ENCODE measurements around the gene CXCR2. TPM values are rescaled to one million over a fixed set of nuclear protein-coding genes. Genes with fewer than 3 reads are reported as not detected.
A peak's percentile ranks its signal among the peaks of the same experiment; 100 is the strongest.

CXCR2 gene
- total and polyA plus RNA-seq, 2 experiments from 2014 or later, result 0.52 to 1.6 TPM

DNA sequence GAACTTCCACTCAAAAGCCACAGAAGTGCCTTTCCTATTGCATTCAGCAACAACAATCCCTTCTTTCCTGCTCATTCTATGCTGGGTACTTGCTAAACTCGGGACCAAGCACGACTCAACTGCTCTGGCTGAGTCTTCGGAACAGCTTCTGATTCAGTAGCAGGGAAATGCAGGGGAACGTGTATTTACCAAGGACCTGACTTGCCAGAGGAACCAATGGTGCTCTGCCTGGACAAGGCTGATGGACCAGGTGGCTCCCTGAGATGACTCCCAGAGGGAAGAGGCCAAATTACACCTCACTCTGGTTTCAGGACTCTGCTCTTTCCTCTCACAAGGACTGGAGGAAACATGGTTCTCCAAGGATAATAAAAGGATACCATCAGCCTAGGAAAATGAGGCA, 12.2 kb downstream of the CXCR2 start:
- H3K79me2 ChIP-seq (replicated peaks; ENCODE audit: insufficient read depth), result no peaks in the 10 kb centered on the region
- Mint-ChIP-seq H3K4me1 (no peaks in the 10 kb centered on the region), H3K4me3 (no peak overlapping the region), H3K27ac (no peak overlapping the region), H3K36me3 (ENCODE audit: low read depth) (no peaks in the 10 kb centered on the region), H3K27me3 (ENCODE audit: insufficient read depth, low read depth, poor library complexity) (peaks cover 6% of the 10 kb centered on the region), H3K9me3 (no peaks in the 10 kb centered on the region)
- no peak overlapping the region for H3K4me2 ChIP-seq
- ATAC-seq (peak; percentile 42; the same call in 1 of the 3 replicates), DNase-seq (ENCODE audit: low spot score) (peak; percentile 17)
- peak overlapping the region; percentile 69; the same call in 1 of the 2 replicates for H2AFZ ChIP-seq
- no peak overlapping the region for H3K4me3 ChIP-seq
- no peaks in the 10 kb centered on the region for H3K9me2 ChIP-seq (ENCODE audit: insufficient read depth)
- H3K27ac ChIP-seq (ENCODE audit: low read depth), result no peak overlapping the region
- H3K4me1 ChIP-seq (ENCODE audit: insufficient read depth), result no peaks in the 10 kb centered on the region
- H3K36me3 ChIP-seq (ENCODE audit: insufficient read depth), result no peaks in the 10 kb centered on the region
- TF ChIP-seq ZNF331 (CRISPR knock-in tag; IDR thresholded peaks at IDR 0.05; ENCODE audit: low read depth), result no peak
- H3K27me3 ChIP-seq (ENCODE audit: insufficient read depth), result no peaks in the 10 kb centered on the region
- no peaks in the 10 kb centered on the region for H4K20me1 ChIP-seq (replicated peaks; ENCODE audit: insufficient read depth)
- H3F3A ChIP-seq (replicated peaks; ENCODE audit: low read depth), result no peaks in the 10 kb centered on the region

GRCh38 chr2:218145124-218145523, 19.3 kb downstream of the CXCR2 start:
- Histone ChIP-seq H3K4me3 (no peak overlapping the region), H3F3A (replicated peaks; ENCODE audit: low read depth) (no peaks in the 10 kb centered on the region), H3K4me2 (no peak overlapping the region), H3K4me1 (ENCODE audit: insufficient read depth) (no peaks in the 10 kb centered on the region), H3K9me2 (ENCODE audit: insufficient read depth) (no peaks in the 10 kb centered on the region; the same call in 1 of the 2 replicates), H3K79me2 (replicated peaks; ENCODE audit: insufficient read depth) (no peaks in the 10 kb centered on the region), H2AFZ (no peak overlapping the region), H3K27ac (ENCODE audit: low read depth) (no peak overlapping the region), H3K27me3 (ENCODE audit: insufficient read depth) (no peaks in the 10 kb centered on the region), H3K36me3 (ENCODE audit: insufficient read depth) (no peaks in the 10 kb centered on the region), H4K20me1 (replicated peaks; ENCODE audit: insufficient read depth) (no peaks in the 10 kb centered on the region)
- no peak overlapping the region for H3K4me3 Mint-ChIP-seq
- H3K36me3 Mint-ChIP-seq (ENCODE audit: low read depth), result no peaks in the 10 kb centered on the region
- no peaks in the 10 kb centered on the region for H3K4me1 Mint-ChIP-seq
- peaks cover 5% of the 10 kb centered on the region for H3K27me3 Mint-ChIP-seq (ENCODE audit: insufficient read depth, low read depth, poor library complexity)
- H3K9me3 Mint-ChIP-seq, result peaks cover 16% of the 10 kb centered on the region; the same call in 2 of the 3 replicates
- ATAC-seq (no peak), DNase-seq (ENCODE audit: low spot score) (no peak)
- no peak overlapping the region for H3K27ac Mint-ChIP-seq
- TF ChIP-seq POLR2AphosphoS5 (IDR thresholded peaks at IDR 0.05; ENCODE audit: low read depth) (no peak), ETS1 (IDR thresholded peaks at IDR 0.05) (no peak), ZNF331 (CRISPR knock-in tag; IDR thresholded peaks at IDR 0.05; ENCODE audit: low read depth) (no peak), EZH2 (IDR thresholded peaks at IDR 0.05; ENCODE audit: low read depth, unreplicated experiment) (no peak), NANOG (IDR thresholded peaks at IDR 0.05; ENCODE audit: borderline replicate concordance) (no peak), JUNB (IDR thresholded peaks at IDR 0.05; ENCODE audit: unreplicated experiment) (no peak), EZH2phosphoT487 (IDR thresholded peaks at IDR 0.05; ENCODE audit: unreplicated experiment) (no peak), CREB1 (CRISPR knock-in tag; IDR thresholded peaks at IDR 0.05; ENCODE audit: low read depth) (no peak), STAT1 (IDR thresholded peaks at IDR 0.05; ENCODE audit: unreplicated experiment) (no peak), REST (IDR thresholded peaks at IDR 0.05; ENCODE audit: unreplicated experiment) (no peak)
- TF ChIP-seq, protein P1, sequence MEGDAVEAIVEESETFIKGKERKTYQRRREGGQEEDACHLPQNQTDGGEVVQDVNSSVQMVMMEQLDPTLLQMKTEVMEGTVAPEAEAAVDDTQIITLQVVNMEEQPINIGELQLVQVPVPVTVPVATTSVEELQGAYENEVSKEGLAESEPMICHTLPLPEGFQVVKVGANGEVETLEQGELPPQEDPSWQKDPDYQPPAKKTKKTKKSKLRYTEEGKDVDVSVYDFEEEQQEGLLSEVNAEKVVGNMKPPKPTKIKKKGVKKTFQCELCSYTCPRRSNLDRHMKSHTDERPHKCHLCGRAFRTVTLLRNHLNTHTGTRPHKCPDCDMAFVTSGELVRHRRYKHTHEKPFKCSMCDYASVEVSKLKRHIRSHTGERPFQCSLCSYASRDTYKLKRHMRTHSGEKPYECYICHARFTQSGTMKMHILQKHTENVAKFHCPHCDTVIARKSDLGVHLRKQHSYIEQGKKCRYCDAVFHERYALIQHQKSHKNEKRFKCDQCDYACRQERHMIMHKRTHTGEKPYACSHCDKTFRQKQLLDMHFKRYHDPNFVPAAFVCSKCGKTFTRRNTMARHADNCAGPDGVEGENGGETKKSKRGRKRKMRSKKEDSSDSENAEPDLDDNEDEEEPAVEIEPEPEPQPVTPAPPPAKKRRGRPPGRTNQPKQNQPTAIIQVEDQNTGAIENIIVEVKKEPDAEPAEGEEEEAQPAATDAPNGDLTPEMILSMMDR (conservative IDR thresholded peaks at IDR 0.05; ENCODE audit: low read depth in 2 of 2), result no peak

Data from GM23338 (cell line).